GM18502 (cell line): Measurements from ENCODE around the gene CLDN3.
"Not testable (repeated sequence)": the region's sequence is repeated elsewhere in the genome, so short reads cannot be mapped to it uniquely, and the experiment has no call there.

ENCODE experiments used
- ATAC-seq: cut with Tn5 transposase; IDR thresholded peaks from one replicate; pipeline ENCODE4 v1.9.1; 2021; ENCODE audit warnings: mild to moderate bottlenecking; ENCODE audit not compliant: unreplicated experiment, poor library complexity

The CLDN3 gene

GRCh38 chr7:73738612-73739386, 31.3 kb downstream of the CLDN3 start, which contains the start of gene ABHD11:
ABHD11 (minus strand) TSS chr7:73738802; CDS start chr7:73738770, 32 bp downstream.
- ATAC-seq = peak; percentile 89

GRCh38 chr7:73738220-73738611, 31.9 kb downstream of the CLDN3 start:
- ATAC-seq = peak; percentile 9

- no peak for ATAC-seq
Measured at GRCh38 chr7:73737491-73738219, 32.4 kb downstream of the CLDN3 start.

DNA sequence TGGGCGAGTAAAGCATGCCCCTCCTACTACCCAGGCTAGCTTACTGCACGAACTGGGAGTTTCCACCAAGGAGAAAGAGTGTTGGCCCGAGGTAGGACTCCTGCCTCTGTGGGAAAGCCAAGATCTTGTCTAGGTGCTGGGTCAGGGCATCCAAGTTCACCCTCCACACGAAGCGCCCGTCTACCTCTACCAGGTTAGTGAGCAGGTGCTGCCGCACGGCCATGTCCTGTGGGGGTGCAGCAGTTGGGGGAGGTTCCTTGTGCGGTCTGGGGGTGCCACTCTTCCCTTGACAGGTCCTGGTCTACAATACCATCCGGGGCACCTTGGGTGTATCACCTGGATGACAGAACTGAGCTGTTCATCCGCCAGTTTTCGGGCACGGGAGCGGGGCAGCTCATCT, 33.2 kb downstream of the CLDN3 start:
- no peak for ATAC-seq

GRCh38 chr7:73735528-73735905, 34.6 kb downstream of the CLDN3 start:
- ATAC-seq = no peak

DNA sequence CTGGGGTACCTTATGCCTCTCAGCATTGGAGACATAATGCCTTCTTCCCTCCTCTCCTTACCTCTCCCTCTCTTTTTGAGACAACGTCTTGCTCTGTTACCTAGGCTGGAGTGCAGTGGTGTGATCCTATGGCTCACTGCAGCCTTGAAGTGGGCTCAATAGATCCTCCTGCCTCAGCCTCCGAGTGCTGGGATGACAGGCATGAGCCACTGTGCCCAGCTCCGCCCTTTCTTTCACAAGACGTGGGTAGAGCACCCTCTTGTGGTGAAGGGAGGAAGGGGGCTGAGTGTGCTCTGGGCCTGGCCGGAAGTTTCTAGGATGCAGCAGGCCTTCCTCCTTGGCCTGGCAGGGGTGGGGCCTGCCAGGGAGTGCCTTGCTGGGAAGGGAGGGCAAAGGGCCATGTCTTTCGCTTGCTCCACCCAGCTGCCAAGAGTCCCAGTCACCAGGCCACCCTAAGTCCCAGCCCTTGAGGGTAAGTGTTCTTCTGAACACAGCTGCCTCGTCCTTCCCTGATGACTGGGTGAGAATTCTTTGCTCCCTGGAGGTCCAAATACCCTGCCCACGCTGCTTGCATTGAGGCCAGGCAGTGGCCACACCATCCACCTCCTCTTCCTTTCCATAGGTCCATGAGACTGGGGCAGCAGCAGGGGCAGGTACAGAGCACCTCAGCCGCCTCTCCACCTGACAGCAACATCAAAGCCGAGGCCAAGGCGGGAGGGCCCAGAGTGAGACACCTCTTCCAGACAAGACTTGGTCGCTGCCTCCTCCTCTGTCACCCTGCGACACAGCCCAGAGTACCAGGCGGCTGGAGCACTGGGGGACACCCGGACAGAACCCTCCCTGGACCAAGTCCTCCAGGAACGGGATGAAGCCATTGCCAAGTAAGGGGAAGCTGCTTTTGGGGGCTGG, 35.2 kb downstream of the CLDN3 start:
- ATAC-seq = peak; percentile 52

DNA sequence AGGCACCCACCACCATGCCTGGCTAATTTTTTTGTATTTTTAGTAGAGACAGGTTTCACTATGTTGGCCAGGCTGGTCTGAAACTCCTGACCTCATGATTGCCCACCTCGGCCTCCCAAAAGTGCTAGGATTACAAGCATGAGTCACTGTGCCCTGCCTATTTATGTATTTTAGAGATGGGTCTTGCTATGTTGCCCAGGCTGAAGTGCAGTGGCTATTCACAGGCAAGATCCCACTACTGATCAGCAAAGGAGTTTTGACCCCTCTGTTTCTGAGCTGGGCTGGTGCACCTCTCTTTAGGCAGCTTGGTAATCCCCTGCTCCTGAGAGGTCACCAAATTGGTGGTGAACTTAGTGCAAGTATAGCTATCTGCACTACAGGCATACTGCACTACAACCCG, 37.7 kb downstream of the CLDN3 start:
- ATAC-seq = no peak

DNA sequence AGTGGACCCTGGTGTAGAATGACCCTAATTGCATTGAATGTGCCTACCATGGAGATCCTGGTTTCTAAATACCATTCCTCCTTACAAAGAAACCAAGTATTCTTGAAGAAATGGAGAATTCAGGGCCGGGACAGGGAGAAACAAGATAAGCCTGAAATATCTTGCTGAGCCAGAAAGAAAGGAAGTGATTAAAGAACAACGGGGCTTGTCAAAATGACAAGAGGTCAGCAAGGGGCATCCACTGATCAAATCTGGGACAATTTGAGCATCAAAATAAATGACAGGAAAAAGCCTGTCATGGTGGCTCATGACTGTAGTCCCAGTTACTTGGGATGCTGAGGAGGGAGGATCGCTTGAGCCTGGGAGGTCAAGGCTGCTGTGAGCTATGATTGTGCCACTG, 39.6 kb downstream of the CLDN3 start:
- ATAC-seq = no peak

- no peak for ATAC-seq
Measured at GRCh38 chr7:73728551-73728950, 41.5 kb downstream of the CLDN3 start.

DNA sequence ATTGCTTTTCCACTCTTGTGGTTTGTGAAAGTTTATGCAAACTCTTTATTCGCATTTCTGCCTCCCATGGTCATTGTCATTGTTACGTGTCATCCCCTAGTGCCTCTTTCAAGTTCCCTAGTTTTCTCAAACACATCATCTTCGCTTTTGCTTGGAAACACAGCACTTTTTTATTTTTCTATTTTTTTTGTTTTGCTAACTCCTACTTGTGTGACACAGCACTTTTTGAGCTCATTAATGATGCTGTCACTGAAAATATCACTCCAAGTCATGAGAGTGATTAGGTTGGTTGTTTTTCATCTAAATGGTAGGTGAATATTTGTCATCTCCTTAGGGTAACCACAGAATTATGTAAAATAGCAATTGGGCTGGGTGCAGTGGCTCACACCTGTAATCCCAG, 42.1 kb downstream of the CLDN3 start:
- ATAC-seq = no peak

DNA sequence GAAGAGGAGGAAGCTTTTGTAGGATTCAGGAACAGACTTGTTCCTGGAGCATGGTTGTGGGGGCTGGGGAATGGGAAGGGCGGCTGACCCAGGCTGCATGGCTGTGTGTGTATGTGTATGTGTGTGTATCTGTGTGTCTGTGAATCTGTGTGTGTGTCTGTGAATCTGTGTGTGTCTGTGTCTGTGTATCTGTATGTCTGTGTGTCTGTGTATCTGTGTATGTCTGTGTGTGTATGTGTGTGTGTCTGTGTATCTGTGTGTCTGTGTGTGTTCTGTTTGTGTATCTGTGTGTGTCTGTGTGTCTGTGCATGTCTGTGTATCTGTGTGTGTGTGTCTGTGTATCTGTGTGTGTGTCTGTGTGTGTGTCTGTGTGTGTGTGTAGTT, 44.0 kb downstream of the CLDN3 start:
- ATAC-seq = no peak

- no peak for ATAC-seq
Measured at GRCh38 chr7:73723813-73724212, 46.3 kb downstream of the CLDN3 start.

DNA sequence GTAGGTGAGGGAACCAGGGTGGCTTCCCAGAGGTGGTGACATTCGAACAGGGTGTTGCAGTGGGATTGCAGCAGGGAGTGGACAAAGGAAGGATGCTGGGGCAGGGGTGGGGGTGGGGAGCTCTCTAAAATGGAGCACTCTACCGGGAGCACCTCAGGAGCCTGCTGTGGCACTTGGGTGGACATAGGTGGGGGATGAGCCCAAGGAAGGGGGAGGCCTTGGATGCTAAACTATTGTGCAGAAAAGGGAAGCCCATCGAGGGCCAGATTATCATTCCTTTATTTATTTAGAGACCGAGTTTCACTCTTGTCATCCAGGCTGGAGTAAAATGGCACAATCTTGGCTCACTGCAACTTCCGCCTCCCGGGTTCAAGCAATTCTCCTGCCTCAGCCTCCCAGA, 47.3 kb downstream of the CLDN3 start:
- no peak for ATAC-seq

DNA sequence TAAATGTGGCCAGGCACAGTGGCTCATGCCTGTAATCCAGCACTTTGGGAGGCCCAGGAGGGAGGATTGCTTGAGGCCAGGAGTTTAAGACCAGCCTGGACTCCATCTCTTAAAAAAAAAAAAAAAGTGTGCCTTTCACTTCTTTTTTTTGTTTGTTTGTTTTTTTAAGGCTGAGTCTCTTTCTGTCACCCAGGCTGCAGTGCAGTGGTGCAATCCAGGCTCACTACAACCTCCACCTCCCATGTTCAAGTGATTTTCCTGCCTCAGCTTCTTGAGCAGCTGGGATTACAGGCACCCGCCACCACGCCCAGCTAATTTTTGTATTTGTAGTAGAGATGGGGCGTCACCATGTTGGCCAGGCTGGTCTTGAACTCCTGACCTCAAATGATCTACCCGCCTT, 47.9 kb downstream of the CLDN3 start:
- not testable (repeated sequence) for ATAC-seq

GRCh38 chr7:73721377-73721817, 48.7 kb downstream of the CLDN3 start:
- no peak for ATAC-seq

DNA sequence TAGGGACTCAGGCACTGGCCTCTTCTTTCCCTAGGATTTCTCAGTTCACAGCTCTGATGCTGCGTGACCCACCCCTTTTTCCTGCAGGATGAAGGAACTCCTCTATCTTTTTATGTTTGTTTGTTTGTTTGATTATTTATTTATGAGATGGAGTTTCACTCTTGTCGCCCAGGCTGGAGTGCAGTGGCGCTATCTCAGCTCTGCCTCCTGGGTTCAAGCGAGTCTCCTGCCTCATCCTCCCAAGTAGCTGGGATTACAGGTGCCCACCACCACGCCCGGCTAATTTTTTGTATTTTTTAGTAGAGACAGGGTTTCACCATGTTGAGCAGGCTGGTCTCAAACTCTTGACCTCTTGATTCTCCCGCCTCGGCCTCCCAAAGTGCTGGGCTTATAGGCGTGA, 49.6 kb downstream of the CLDN3 start:
- ATAC-seq = not testable (repeated sequence)

DNA sequence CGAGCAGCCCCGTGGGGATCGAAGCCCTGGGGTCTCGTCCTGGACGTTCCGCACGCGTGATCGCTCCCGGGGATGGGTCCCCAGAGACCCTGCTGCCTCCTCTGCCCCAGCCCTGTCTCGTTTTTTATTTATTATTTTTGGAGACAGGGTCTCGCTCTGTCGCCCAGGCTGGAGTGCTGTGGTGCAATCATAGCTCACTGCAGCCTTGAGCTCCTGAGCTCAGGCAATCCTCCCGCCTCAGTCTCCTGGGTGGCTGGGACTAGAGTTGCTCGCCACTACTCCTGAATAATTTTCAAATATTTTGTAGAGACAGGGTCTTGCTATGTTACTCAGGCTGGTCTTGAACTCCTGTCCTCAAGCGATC, 50.3 kb downstream of the CLDN3 start:
- peak; percentile 3 for ATAC-seq
